ENCODE data around the gene PPP1R9A. TPM values are rescaled to one million over a fixed set of nuclear protein-coding genes. Genes with fewer than 3 reads are reported as not detected.
A peak's percentile ranks its signal among the peaks of the same experiment; 100 is the strongest.

The PPP1R9A gene
- total RNA-seq, 1 donor from 2014 or later: 9.6 TPM

DNA sequence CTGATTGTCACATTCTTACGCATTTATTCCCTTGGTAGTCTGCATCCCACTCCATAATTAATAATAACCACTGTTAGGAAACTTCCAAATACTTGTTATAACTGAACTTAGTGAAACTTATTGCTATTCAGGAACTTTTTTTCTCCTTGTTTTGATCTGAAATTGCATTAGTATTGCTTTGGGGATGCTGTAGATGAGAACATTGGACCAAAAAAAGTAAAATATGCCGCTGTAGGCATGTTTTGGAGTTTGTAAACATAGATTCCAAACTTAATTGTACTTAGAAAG is 1.7 kb downstream of the PPP1R9A start:
- DNase-seq (ENCODE audit: low read depth in 2 of 2): no peak

- no peak for DNase-seq (ENCODE audit: low read depth in 2 of 2)
Observed at GRCh38 chr7:94912085-94912484, 4.7 kb downstream of the PPP1R9A start.

GRCh38 chr7:94913391-94913790 is 6.0 kb downstream of the PPP1R9A start:
- DNase-seq (ENCODE audit: low read depth in 2 of 2): no peak

GRCh38 chr7:94921911-94922310 is 14.5 kb downstream of the PPP1R9A start:
- DNase-seq (ENCODE audit: low read depth in 2 of 2): no peak

- DNase-seq (ENCODE audit: low read depth in 2 of 2): no peak
Observed at GRCh38 chr7:94922457-94922856, 15.1 kb downstream of the PPP1R9A start.

- DNase-seq (ENCODE audit: low read depth in 2 of 2): peak; percentile 24 to 45
Observed at GRCh38 chr7:94923412-94923811, 16.0 kb downstream of the PPP1R9A start.

- DNase-seq (ENCODE audit: low read depth in 2 of 2): no peak
Observed at GRCh38 chr7:94928168-94928707, 20.8 kb downstream of the PPP1R9A start.

DNA sequence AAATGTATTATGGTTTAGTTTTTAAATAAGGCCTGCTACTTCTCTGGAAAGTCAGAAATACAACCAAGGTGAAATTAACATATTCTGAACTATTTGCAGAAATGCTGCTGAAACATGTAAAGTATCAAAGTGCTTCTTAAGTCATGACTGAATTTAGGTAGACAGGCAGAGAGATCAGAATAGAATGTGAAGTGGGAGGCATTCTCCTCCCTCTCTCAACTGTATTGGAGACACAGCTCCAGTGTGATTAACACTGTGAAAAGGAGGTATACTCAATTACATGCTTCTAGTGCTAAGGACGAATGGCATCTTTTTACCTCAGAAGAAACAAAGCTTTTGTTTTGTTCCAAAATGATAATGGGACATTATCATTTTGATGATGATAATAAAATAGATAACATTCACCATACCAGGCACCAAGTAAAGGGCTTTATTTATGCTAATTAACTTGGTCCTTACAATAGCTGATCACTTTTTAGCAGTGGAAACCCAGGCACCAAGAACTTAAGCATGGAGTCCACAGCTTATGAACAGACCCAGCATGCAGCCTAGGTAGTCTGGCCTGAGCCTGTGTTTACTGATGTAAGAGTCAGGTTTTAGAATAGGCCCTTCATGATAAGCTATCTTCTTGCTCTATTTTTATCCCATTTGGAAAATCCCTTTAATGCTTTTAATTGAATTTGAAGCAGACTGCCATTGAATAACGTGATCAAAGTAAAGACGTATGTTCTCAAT is 26.0 kb downstream of the PPP1R9A start:
- no peak for DNase-seq (ENCODE audit: low read depth in 2 of 2)

GRCh38 chr7:94939395-94939794 is 32.0 kb downstream of the PPP1R9A start:
- no peak for DNase-seq (ENCODE audit: low read depth in 2 of 2)

- DNase-seq (ENCODE audit: low read depth in 2 of 2): no peak
Observed at GRCh38 chr7:94940241-94940640, 32.8 kb downstream of the PPP1R9A start.

GRCh38 chr7:94941844-94942632 is 34.6 kb downstream of the PPP1R9A start:
- no peak for DNase-seq (ENCODE audit: low read depth in 2 of 2)

DNA sequence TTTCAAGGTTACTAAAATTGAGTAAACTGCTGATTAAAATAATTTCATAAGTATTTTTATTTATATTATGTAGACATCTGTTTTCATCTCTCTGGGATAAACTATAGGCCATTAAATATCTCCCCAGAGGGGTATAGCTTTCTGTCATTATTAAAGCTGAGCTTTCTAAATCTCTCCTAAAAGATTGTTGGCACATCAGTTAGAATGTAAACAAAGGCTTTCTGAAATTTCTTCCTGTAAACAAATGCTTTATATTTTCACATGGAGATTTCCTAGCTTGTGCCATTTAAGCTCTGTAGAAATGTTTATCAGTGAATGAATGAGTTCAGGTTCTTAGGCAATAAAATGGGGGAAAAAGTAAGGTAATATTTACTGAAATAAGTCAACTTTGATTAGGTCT is 35.7 kb downstream of the PPP1R9A start:
- DNase-seq (ENCODE audit: low read depth in 2 of 2): no peak

DNA sequence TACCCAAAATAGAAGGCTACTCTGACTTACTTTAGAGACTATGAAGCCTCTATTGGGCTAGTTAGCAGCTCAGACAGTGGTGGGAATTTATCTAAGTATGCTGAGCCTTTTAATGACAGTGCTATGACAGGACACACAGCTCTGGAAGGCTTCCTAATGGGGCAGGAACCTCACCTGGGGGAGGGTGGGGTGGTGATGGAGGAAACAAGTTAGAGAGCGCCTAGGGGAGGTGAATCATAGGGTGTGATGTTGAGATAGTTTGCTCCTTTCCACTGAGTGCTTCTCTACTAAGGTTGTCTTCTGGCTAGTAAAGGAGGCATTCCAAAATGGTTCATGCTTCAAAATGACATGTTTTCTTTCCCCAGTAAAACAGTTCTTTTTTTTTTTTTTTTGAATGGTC is 42.1 kb downstream of the PPP1R9A start:
- DNase-seq (ENCODE audit: low read depth in 2 of 2): no peak

DNA sequence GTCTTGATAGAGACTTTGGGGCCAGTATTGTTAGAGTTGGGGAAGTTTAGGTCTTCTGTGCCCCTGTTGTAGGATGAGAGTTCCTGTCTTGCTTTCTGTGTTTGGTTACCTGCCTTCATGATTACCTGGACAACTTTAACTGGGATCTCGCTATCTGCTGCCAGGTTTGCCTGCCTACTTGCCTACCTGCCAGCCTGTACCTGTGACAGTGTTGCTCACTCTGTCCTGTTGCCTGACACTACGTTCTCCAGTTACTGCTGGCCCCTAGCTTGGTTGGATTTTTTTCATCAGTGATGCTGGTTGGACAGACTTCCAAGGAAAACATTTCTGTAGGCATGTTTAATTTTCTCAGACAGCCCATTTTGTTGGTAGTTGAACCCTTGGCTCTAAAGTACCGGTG is 48.4 kb downstream of the PPP1R9A start:
- DNase-seq (ENCODE audit: low read depth in 2 of 2): no peak

GRCh38 chr7:94957061-94957460 is 49.7 kb downstream of the PPP1R9A start:
- no peak for DNase-seq (ENCODE audit: low read depth in 2 of 2)

DNA sequence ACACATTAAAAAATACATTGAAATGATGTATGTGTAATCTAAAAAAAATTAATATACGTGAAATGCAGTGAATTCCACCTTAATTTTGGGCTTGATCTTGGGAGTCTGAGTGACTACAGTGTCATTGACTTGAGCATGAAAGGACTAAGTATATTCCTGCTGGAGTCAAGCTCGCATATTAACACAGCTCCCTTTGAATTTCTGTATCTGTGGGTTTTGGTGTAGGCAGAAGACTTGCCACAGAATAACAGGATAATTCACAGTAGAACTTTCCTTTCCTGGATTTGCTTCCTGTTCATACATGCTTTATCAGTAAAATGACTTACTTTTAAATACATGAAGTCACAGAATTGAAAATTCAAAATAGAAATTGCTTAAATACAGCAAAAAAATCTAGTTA is 55.3 kb downstream of the PPP1R9A start:
- DNase-seq (ENCODE audit: low read depth in 2 of 2): no peak

DNA sequence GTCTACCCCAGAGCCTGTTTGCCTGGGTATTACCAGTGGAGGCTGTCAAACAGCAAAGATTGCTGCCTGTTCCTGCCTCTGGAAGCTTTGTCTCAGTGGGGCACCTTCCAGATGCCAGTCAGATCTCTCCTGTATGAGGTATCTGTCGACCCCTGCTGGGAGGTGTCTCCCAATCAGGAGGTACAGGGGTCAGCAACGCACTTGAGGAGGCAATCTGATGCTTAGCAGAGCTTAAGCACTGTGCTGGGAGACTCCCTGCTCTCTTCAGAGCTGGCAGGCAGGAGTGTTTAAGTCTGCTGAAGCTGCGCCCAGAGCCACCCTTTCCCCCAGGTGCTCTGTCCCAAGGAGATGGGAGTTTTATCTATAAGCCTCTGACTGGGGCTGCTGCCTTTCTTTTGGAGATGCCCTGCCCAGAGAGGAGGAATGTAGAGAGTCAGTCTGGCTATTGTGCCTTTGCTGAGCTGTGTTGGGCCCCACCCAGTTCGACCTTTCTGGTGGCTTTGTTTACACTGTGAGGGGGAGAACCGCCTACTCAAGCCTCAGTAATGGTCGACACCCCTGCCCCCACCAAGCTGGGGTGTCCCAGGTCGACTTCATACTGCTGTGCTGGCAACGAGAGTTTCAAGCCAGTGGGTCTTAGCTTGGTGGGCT is 62.2 kb downstream of the PPP1R9A start:
- DNase-seq (ENCODE audit: low read depth in 2 of 2): no peak

DNA sequence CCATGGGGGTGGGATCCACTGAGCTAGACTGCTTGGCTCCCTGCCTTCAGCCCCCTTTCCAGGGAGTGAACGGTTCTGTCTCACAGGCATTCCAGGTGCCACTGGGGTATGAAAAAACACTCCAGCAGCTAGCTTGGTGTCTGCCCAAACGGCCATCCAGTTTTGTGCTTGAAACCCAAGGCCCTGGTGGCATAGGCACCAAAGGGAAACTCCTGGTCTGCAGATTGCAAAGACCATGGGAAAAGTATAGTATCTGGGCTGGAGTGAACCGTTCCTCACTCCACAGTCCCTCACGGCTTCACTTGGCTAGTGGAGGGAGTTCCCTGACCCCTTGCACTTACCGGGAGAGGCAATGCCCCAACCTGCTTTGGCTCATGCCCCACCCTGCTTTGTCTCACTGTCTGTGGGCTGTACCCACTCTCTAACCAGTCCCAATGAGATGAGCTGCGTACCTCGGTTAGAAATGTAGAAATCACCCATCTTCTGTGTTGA is 62.7 kb downstream of the PPP1R9A start:
- DNase-seq (ENCODE audit: low read depth in 2 of 2): no peak

- DNase-seq (ENCODE audit: low read depth in 2 of 2): no peak
Observed at GRCh38 chr7:94971051-94971867, 63.9 kb downstream of the PPP1R9A start.

DNA sequence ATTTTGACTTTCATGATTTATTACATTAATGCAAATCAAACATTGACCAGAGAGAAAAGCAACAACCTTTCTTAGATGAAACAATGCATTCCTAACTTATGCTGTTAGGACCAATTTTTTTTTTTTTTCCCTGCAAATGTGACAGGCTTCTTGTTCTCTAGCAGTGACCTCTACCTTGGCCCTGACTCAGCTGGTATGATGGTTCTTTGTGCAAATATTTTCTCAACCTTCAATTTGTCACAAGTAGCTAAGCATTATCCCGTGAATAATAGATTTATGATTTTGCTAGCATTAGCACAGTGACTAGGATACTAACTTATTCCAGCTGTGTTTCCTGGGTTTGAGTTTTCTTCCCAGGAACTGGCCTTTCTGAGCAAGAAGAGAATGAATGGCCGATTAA is 64.9 kb downstream of the PPP1R9A start:
- DNase-seq (ENCODE audit: low read depth in 2 of 2): peak in 1 of 2 donors; percentile 24

DNA sequence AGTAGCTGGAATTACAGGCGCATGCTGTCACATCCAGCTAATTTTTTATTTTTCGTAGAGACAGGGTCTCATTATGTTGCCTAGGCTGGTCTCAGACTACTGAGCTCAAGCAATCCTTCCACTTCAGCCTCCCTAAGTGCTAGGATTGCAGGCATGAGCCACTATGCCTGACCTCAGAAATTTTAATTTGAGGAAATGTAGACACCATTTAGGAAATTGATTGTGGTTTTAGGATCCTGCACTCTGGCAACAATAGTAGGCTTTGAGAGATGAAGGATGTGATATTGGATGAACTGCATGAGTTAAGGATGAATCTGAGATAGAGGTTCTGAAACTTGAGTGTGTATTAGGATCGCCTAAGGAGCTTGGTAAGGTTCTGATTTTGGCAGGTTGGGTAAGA is 66.5 kb downstream of the PPP1R9A start:
- DNase-seq (ENCODE audit: low read depth in 2 of 2): no peak
